Measurements from ENCODE around the gene TMEM131. TPM values are rescaled to one million over a fixed set of nuclear protein-coding genes. Genes with fewer than 3 reads are reported as not detected.

The TMEM131 gene
- total RNA-seq, 1 donor from 2014 or later, result 28.9 TPM

GRCh38 chr2:97734061-97735051 is 261.4 kb downstream of the TMEM131 start:
- DNase-seq, result peak; percentile 13

GRCh38 chr2:97733341-97734035 is 262.3 kb downstream of the TMEM131 start:
- Histone ChIP-seq H3K9me3 (replicated peaks) (peaks cover 14% of the 10 kb centered on the region), H3K4me1 (no peaks in the 10 kb centered on the region), H3K27ac (replicated peaks) (no peak overlapping the region), H3K4me3 (no peak overlapping the region), H3K27me3 (ENCODE audit: low read depth) (no peaks in the 10 kb centered on the region), H3K36me3 (no peaks in the 10 kb centered on the region)
- TF ChIP-seq, protein P1, sequence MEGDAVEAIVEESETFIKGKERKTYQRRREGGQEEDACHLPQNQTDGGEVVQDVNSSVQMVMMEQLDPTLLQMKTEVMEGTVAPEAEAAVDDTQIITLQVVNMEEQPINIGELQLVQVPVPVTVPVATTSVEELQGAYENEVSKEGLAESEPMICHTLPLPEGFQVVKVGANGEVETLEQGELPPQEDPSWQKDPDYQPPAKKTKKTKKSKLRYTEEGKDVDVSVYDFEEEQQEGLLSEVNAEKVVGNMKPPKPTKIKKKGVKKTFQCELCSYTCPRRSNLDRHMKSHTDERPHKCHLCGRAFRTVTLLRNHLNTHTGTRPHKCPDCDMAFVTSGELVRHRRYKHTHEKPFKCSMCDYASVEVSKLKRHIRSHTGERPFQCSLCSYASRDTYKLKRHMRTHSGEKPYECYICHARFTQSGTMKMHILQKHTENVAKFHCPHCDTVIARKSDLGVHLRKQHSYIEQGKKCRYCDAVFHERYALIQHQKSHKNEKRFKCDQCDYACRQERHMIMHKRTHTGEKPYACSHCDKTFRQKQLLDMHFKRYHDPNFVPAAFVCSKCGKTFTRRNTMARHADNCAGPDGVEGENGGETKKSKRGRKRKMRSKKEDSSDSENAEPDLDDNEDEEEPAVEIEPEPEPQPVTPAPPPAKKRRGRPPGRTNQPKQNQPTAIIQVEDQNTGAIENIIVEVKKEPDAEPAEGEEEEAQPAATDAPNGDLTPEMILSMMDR (IDR thresholded peaks at IDR 0.05; ENCODE audit: borderline replicate concordance), result no peak
- DNase-seq, result peak; percentile 6
- intact Hi-C loops (cut with micrococcal nuclease), result no loop called here

More at GRCh38 chr2:97734061-97735051, 261.4 kb downstream of the TMEM131 start:
- no peak overlapping the region for H3K4me3 ChIP-seq
- H3K27ac ChIP-seq (replicated peaks), result no peak overlapping the region
- H3K27me3 ChIP-seq (ENCODE audit: low read depth), result no peaks in the 10 kb centered on the region
- H3K36me3 ChIP-seq, result no peaks in the 10 kb centered on the region
- intact Hi-C loops (cut with micrococcal nuclease), result no loop called here
- TF ChIP-seq, protein P1 (IDR thresholded peaks at IDR 0.05; ENCODE audit: borderline replicate concordance), result no peak
- peaks cover 14% of the 10 kb centered on the region for H3K9me3 ChIP-seq (replicated peaks)
- H3K4me1 ChIP-seq, result no peaks in the 10 kb centered on the region

DNA sequence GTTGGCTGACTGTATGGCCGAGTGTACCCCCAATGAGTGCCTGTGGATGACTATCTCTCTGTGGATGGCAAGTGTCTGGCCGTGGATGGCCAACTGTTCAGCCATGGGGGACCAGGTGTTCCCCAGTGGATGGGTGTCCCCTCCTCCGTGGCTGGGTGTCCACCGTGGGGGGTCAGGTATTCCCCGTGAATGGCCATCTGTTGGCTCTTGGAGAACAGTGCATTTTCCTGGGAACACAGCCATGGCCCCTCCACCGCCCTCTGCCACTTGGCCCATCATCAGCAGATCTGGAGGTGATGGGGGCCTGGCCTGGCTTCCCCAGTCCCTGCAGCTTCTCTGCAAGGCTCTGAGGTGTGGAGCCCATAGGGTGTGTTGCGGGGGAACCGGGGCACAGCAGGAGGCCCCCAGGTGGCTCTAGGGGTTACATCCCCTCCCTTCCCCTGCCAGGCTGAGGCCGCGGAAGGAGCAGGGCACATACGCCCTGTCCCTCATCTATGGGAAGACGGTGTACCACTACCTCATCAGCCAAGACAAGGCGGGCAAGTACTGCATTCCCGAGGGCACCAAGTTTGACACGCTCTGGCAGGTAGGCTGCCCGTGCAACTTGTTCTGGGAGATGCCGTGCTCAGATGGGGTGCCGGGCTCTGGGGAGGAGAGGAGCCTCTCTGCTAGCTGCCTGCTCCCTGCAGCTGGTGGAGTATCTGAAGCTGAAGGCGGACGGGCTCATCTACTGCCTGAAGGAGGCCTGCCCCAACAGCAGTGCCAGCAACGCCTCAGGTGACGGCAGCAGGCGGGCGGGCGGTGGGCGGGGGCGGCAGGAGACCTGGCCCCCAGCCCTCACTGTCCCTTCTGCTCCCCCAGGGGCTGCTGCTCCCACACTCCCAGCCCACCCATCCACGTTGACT is 263.1 kb downstream of the TMEM131 start:
- Histone ChIP-seq H3K27ac (replicated peaks) (no peak overlapping the region), H3K9me3 (replicated peaks) (peaks cover 14% of the 10 kb centered on the region), H3K27me3 (ENCODE audit: low read depth) (no peaks in the 10 kb centered on the region), H3K36me3 (no peaks in the 10 kb centered on the region), H3K4me1 (peaks cover 8% of the 10 kb centered on the region), H3K4me3 (no peak overlapping the region)
- peak; percentile 5 for DNase-seq
- TF ChIP-seq, protein P1 (IDR thresholded peaks at IDR 0.05; ENCODE audit: borderline replicate concordance), result no peak
- intact Hi-C loops (cut with micrococcal nuclease), result no loop called here

GRCh38 chr2:97731274-97732020 is 264.3 kb downstream of the TMEM131 start:
- H3K4me3 ChIP-seq, result no peak overlapping the region
- TF ChIP-seq, protein P1 (IDR thresholded peaks at IDR 0.05; ENCODE audit: borderline replicate concordance), result no peak
- no peak overlapping the region for H3K27ac ChIP-seq (replicated peaks)
- DNase-seq, result peak; percentile 9
- intact Hi-C loops (cut with micrococcal nuclease), result no loop called here
- no peaks in the 10 kb centered on the region for H3K36me3 ChIP-seq
- peaks cover 14% of the 10 kb centered on the region for H3K9me3 ChIP-seq (replicated peaks)
- H3K4me1 ChIP-seq, result peaks cover 20% of the 10 kb centered on the region
- H3K27me3 ChIP-seq (ENCODE audit: low read depth), result no peaks in the 10 kb centered on the region

Measured in left ventricle myocardium inferior (tissue), 1 donor.